OCI-LY1 (cell line): ENCODE results near the gene SNX14.

Experiments used
- EZH2 ChIP-seq: fragments of 200-600 bp; sonication (generic), shearing (Covaris generic); IDR thresholded peaks from 2 replicates; pipeline ENCODE4 v1.8.0; 2017; ENCODE audit warnings: borderline replicate concordance, mixed run types, mild to moderate bottlenecking, antibody characterized with exemption, low read length, moderate library complexity, mixed read lengths
- TF ChIP-seq, protein P1 (sequence below): fragments of 200-600 bp; sonication (generic), shearing (Covaris generic); IDR thresholded peaks from 2 replicates; pipeline ENCODE4 v1.5.1; 2017; ENCODE audit warnings: mild to moderate bottlenecking, antibody characterized with exemption, low read length, moderate library complexity, mixed read lengths

DNA sequence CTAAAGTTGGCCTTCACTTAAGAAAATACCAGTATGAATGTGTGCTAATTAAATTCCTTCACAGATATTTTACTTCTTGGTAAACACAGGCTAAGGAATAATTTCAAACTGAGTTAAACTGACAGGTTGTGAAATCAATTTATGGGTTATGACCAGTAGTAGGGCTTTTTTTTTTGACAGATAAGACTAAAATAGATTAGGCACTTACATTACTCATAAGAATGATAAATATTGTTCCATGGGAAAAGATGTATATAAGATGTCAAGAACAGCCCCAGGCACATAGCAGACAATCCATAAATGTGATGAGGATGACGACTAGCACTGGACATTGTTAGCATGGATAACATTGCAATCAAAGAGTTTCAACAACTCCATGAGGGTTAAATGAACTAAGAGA, 120.9 kb downstream of the SNX14 start:
- TF ChIP-seq, protein P1, sequence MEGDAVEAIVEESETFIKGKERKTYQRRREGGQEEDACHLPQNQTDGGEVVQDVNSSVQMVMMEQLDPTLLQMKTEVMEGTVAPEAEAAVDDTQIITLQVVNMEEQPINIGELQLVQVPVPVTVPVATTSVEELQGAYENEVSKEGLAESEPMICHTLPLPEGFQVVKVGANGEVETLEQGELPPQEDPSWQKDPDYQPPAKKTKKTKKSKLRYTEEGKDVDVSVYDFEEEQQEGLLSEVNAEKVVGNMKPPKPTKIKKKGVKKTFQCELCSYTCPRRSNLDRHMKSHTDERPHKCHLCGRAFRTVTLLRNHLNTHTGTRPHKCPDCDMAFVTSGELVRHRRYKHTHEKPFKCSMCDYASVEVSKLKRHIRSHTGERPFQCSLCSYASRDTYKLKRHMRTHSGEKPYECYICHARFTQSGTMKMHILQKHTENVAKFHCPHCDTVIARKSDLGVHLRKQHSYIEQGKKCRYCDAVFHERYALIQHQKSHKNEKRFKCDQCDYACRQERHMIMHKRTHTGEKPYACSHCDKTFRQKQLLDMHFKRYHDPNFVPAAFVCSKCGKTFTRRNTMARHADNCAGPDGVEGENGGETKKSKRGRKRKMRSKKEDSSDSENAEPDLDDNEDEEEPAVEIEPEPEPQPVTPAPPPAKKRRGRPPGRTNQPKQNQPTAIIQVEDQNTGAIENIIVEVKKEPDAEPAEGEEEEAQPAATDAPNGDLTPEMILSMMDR, result no peak
- TF ChIP-seq EZH2, result no peak
